ENCODE data around the gene TMOD3.

Gene TMOD3

GRCh38 chr15:51924156-51925068 is 95.0 kb downstream of the TMOD3 start:
- Histone ChIP-seq H3K27me3 (ENCODE audit: control insufficient read depth, low read length) (no peaks in the 10 kb centered on the region), H3K4me3 (ENCODE audit: low read length) (no peak overlapping the region), H3F3A (ENCODE audit: control insufficient read depth, insufficient read depth) (0 out of 2 replicates have a peak, but pooled peaks cover 2% of the 10 kb centered on the region), H3K4me2 (ENCODE audit: low read length) (no peak overlapping the region), H3K4me1 (ENCODE audit: control insufficient read depth, low read length) (no peaks in the 10 kb centered on the region), H3K9me2 (replicated peaks; ENCODE audit: control insufficient read depth, low read length) (no peaks in the 10 kb centered on the region), H3K79me2 (ENCODE audit: control insufficient read depth, low read length) (no peaks in the 10 kb centered on the region), H3K27ac (ENCODE audit: low read depth, low read length) (no peak overlapping the region), H3K9me3 (ENCODE audit: control insufficient read depth, insufficient read depth, low read length) (no peaks in the 10 kb centered on the region), H3K36me3 (ENCODE audit: control insufficient read depth, low read length) (peaks cover 9% of the 10 kb centered on the region; the same call in 1 of the 2 replicates), H4K20me1 (ENCODE audit: control insufficient read depth, insufficient read depth, low read depth, low read length) (no peaks in the 10 kb centered on the region)
- TF ChIP-seq CTCF (IDR thresholded peaks at IDR 0.05; ENCODE audit: low read depth, low read length, poor library complexity, severe bottlenecking): no peak
- no peak for TF ChIP-seq EZH2phosphoT487 (IDR thresholded peaks at IDR 0.05; ENCODE audit: borderline replicate concordance, low read length)

GRCh38 chr15:51926809-51927208 is 97.4 kb downstream of the TMOD3 start:
- no peak overlapping the region for H3K4me3 ChIP-seq (ENCODE audit: low read length)
- no peaks in the 10 kb centered on the region for H3K27me3 ChIP-seq (ENCODE audit: control insufficient read depth, low read length)
- H3K27ac ChIP-seq (ENCODE audit: low read depth, low read length): no peak overlapping the region
- no peak overlapping the region for H3K4me2 ChIP-seq (ENCODE audit: low read length)
- H3K79me2 ChIP-seq (ENCODE audit: control insufficient read depth, low read length): no peaks in the 10 kb centered on the region
- TF ChIP-seq CTCF (IDR thresholded peaks at IDR 0.05; ENCODE audit: low read depth, low read length, poor library complexity, severe bottlenecking): no peak
- TF ChIP-seq EZH2phosphoT487 (IDR thresholded peaks at IDR 0.05; ENCODE audit: borderline replicate concordance, low read length): no peak
- H3K9me2 ChIP-seq (replicated peaks; ENCODE audit: control insufficient read depth, low read length): no peaks in the 10 kb centered on the region
- H3K4me1 ChIP-seq (ENCODE audit: control insufficient read depth, low read length): no peaks in the 10 kb centered on the region
- H3K36me3 ChIP-seq (ENCODE audit: control insufficient read depth, low read length): peaks cover 4% of the 10 kb centered on the region; the same call in 1 of the 2 replicates
- no peaks in the 10 kb centered on the region for H4K20me1 ChIP-seq (ENCODE audit: control insufficient read depth, insufficient read depth, low read depth, low read length)
- H3K9me3 ChIP-seq (ENCODE audit: control insufficient read depth, insufficient read depth, low read length): no peaks in the 10 kb centered on the region
- 0 out of 2 replicates have a peak, but pooled peaks cover 2% of the 10 kb centered on the region for H3F3A ChIP-seq (ENCODE audit: control insufficient read depth, insufficient read depth)

GRCh38 chr15:51931016-51931415 is 101.6 kb downstream of the TMOD3 start:
- H3K36me3 ChIP-seq (ENCODE audit: control insufficient read depth, low read length): peaks cover 1% of the 10 kb centered on the region

More at GRCh38 chr15:51931016-51931415, 101.6 kb downstream of the TMOD3 start:
- Histone ChIP-seq H3K79me2 (ENCODE audit: control insufficient read depth, low read length) (no peaks in the 10 kb centered on the region), H3K4me2 (ENCODE audit: low read length) (no peak overlapping the region), H3K9me2 (replicated peaks; ENCODE audit: control insufficient read depth, low read length) (no peaks in the 10 kb centered on the region), H4K20me1 (ENCODE audit: control insufficient read depth, insufficient read depth, low read depth, low read length) (no peaks in the 10 kb centered on the region), H3K4me3 (ENCODE audit: low read length) (no peak overlapping the region), H3F3A (ENCODE audit: control insufficient read depth, insufficient read depth) (peaks cover 19% of the 10 kb centered on the region), H3K27ac (ENCODE audit: low read depth, low read length) (no peak overlapping the region), H3K4me1 (ENCODE audit: control insufficient read depth, low read length) (peaks cover 30% of the 10 kb centered on the region), H3K27me3 (ENCODE audit: control insufficient read depth, low read length) (no peaks in the 10 kb centered on the region), H3K9me3 (ENCODE audit: control insufficient read depth, insufficient read depth, low read length) (no peaks in the 10 kb centered on the region)
- TF ChIP-seq CTCF (IDR thresholded peaks at IDR 0.05; ENCODE audit: low read depth, low read length, poor library complexity, severe bottlenecking): no peak
- no peak for TF ChIP-seq EZH2phosphoT487 (IDR thresholded peaks at IDR 0.05; ENCODE audit: borderline replicate concordance, low read length)

Data from DOHH2 (cell line).